Stimulated activated CD4-positive, alpha-beta T cell treated with anti-CD3 and anti-CD28 coated beads, Interleukin-15, amount 100 ng/mL, for 48 hours (primary cell): ENCODE measurements around the gene RAB11A.

Experiments used
- DNase-seq, 2 donors: peaks; one replicate each; pipeline ENCODE4 v3.0.0-alpha.2; 2020; ENCODE audit warnings: low read depth in 2 of 2

Gene RAB11A

GRCh38 chr15:65916664-65917406 lies 47.5 kb downstream of the RAB11A start:
- DNase-seq, result peak in 1 of 2 donors; percentile 16

DNA sequence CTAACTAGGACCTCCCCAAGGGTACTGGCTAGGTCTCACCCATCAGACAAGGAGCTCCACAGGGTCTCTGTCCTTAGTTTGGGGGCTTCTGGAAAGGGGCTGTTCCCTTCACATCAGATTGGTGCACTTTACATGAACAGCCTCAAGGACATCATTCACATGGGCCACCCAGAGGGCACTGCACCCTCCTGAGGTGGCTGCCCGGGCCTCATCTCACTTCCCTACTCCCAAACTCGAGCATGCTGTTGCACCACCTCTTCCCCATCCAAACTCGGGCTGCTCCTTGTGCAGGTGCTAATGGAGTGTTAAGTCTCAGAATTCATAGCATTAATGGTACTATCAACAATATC lies 48.1 kb downstream of the RAB11A start:
- no peak for DNase-seq

DNA sequence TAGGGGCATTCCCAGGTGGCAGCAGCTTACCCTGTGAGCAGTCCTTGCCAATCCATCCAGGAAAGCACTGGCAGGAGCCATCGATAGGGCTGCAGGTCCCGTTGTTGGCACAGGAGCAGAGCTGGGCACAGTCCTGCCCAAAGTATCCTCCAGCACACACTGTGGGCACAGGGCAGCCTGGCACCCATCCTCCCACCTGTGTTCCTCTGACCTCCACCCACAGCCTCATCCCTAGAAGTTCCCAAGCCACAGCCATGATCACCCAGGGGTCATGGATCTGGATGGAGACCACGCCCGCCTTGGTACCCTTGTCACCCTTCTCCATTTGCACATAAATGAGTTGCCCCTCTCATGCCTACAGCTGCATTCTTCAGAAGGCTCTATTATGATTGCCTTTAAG lies 48.6 kb downstream of the RAB11A start:
- DNase-seq, result no peak

GRCh38 chr15:65918357-65918920 lies 49.1 kb downstream of the RAB11A start:
- DNase-seq, result no peak

DNA sequence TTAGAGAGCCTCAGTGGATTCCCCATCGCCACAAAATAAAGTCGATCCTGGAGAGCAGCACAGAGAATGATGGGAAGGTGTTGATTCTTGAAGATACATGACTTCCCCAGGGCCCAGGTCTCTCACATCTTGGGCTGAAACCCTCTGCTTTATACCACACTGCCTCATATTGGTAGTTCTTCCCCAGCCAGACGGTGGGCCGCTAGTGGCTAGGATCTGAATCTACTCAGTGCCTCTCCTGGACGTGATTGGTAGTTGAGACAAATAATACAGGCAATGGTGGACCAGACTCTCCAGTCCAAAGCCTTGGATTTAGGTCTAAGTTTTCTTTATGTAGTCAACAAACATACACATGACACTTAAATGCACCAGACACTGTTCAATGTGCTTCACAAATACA lies 49.7 kb downstream of the RAB11A start:
- no peak for DNase-seq

- no peak for DNase-seq
Observed at GRCh38 chr15:65919353-65919752, 50.1 kb downstream of the RAB11A start.

GRCh38 chr15:65920121-65920520 lies 50.8 kb downstream of the RAB11A start:
- DNase-seq, result no peak

DNA sequence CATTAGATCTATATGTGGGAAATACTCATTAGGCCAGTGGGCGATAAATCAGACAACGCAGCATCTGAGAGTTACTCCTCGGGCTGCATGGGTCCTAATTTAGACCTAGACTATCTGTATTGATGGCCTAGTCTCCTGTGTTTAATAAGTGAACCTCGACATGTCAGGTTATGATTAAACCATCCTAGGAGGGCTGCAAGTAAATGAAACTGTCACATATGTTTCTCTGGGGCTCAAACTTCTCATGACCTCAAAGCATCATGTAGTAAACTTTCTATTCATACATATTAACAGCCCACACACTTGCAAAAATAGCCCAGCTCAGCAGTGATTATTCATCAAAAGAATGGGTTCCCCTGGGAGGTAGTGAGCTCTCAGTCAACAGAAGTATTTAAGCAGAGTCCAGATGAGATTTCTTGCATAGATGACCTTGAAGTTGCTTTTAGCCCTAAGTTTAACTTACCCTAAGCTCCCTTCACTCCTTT lies 51.6 kb downstream of the RAB11A start:
- no peak for DNase-seq

DNA sequence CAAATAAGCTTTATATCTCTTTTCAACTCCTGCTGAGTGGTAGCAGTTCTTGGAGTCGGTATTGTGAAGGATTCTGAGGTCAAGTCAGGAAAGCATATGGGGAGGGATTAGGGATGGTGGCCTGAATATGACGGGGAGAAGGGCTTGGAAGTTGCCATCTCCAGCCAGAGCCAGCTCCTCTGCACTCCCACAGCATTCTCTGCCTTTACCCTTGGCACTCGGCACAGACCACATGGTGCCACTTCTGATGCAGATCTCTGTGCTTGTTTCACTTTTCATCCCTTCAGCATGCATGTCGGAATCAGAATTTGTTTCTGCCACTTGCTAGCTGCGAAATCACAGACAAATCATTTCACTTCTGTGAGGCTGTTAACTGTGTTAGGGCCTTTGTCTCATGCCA lies 52.5 kb downstream of the RAB11A start:
- no peak for DNase-seq

DNA sequence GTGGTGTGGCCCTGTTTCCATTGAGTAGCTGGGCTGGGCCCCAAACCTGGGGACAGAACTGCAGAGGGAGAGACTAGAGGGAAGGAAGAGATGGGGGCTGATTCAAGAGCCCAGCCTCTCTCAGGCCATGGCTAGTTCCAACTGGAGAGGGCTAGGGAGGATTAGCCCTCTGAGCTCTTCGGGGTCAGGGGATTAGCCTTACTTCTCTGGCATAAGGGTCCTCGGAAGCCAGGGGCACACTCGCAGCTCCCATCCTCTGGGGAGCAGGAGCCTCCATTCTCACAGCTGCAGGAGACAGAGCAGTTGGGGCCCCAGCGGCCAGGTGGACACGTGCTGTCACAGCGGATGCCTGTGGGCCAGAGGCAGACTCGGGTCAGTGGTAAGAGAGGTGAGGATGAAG lies 53.3 kb downstream of the RAB11A start:
- DNase-seq, result no peak

GRCh38 chr15:65923264-65923663 lies 54.0 kb downstream of the RAB11A start:
- no peak for DNase-seq

DNA sequence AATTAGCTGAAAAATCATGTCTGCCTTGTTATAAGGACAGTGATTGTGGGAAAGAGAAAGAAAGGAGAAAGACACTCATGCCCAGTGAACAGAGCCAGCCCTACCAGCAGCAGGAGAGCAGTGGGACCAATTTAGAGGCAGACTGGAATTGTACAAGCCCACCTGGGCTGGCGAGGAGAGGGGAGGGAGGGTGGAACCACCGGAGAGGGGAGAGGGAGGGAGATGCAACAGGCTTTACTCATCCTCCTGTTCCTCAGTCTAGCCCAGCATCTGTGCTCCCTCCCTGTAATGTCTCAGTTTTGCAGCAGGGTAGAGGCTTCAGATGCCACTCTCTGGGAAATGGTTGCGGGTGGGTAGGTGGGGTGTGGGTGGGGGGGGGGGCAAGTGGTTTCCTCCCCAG lies 54.7 kb downstream of the RAB11A start:
- no peak for DNase-seq

- DNase-seq, result no peak
Observed at GRCh38 chr15:65925338-65925737, 56.0 kb downstream of the RAB11A start.

DNA sequence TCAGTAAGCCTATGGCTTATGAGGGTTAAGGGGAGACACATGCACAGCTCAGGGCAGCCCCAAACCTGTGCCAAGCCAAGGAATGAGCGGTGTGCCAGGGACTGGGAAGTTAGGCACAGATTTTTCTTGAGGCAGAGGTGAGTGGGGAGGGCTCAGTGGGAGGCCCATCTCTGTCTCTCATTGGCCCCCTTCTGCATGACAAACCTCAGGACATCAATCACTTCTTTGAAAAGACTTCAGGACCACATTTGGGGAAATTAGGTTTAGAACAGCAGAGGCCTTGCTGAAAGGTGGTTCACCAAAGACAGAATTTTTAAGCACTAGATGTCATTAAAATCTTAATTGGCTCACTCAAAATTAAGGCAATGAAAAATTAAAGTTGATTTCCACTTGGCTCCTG lies 57.2 kb downstream of the RAB11A start:
- DNase-seq, result no peak

DNA sequence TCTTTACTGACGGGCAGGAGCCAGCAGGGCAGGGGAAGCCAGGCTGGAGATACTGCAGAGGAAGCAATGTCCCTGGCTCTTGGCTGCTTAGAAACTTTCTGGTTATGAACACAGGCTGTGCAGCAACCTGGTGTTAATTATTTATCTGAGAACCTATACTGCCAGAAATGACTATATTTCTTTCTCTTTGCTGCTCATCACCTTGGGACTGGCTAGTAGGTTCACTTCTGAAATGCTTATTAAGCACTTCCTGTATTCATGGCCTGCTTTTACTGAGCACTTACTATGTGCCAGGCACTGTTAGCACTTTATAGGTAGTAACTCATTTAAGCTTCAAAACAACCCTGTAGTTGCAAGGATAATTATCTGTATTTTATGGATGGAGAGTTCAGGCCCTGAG lies 57.6 kb downstream of the RAB11A start:
- no peak for DNase-seq

DNA sequence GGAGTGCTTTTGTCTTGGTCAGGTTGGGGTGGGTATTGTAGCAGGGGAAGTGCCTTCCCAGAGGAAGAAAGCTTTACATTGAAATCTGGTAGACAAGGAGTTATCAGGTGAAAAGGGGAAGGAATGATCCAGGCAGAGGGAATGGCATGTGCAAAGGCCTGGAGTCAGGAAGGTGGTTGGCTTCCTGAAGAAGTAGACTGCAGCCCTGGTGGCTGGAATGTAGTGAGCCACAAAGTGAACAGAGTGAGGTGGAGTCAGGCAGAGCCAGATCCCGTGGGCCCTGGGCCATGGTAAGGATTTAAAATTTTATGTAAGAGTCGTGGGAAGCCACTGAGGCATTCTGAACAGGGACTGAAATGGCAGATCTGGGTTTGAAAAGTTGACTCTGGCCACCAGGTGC lies 58.3 kb downstream of the RAB11A start:
- no peak for DNase-seq

- DNase-seq, result no peak
Observed at GRCh38 chr15:65929573-65929972, 60.3 kb downstream of the RAB11A start.

DNA sequence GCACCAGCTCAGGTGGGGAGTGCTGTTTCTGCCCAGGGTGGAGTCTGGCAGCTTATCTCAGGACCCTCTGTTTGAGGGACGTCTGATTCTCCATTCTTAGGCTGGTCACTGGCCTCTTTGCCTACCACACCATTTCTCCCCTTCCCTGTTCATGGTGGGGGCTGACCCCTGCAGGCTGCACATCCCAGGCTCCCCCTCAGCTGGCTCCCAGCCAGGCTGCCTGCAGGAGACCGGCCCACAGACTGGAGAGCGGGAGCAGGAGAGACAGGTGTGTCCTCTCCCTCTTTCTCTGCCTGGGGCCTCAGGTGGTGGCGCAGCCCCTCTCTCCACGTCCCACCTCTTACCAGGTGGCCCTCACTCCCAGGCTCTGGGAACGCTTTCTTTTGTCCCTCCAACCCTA lies 60.8 kb downstream of the RAB11A start:
- DNase-seq, result no peak

- no peak for DNase-seq
Observed at GRCh38 chr15:65931221-65931620, 61.9 kb downstream of the RAB11A start.

DNA sequence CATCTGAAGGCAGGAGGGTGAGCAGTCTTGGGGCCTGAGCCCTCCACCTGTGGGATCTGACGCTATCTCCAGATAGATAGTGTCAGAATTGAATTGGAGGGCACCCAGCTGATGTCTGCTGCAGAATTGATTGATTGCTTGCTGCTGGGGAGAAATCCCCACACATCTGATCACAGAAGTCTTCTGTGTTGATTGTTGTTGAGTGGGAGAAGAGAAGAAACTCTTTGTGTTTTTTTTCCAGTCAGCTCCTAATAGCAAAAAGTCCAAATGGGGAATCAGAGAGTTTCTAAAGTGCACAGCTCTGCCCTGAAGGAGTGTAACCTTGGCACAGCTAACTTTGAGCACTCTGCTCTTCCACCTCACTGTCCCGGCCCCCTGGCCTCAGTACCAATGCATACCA lies 66.1 kb downstream of the RAB11A start:
- DNase-seq, result no peak

GRCh38 chr15:65936282-65936681 lies 67.0 kb downstream of the RAB11A start:
- DNase-seq, result no peak

- DNase-seq, result no peak
Observed at GRCh38 chr15:65937054-65937453, 67.8 kb downstream of the RAB11A start.

DNA sequence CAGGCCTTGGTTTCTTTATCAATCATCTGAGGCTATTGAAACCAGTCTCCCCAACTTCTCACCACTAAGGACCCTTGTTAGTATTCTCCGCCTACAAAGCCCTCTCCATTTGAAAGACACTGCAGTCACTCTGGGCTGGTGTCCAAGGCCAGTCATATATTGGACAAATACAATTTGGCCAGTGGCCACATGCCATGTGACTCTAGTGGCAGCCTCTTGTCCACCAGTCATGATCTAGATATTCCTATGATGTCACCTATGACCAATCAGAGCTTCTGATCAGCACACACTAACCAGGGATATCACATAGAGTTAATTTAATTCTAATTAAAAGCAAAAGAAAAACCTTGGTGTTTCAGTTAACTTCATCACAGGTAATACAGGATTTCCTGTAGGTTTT lies 68.2 kb downstream of the RAB11A start:
- no peak for DNase-seq

GRCh38 chr15:65938604-65939003 lies 69.3 kb downstream of the RAB11A start:
- DNase-seq, result no peak
